Endothelial cell of umbilical vein (primary cell): ENCODE measurements around the gene PLD2. TPM values are rescaled to one million over a fixed set of nuclear protein-coding genes. Genes with fewer than 3 reads are reported as not detected.

Experiments
- BruUV-seq: library from RNA; stranded (reverse); fragments of 400-500 nt; replicated peaks from 2 replicates; lab custom pipeline; 2021; lab: Mats Ljungman, UMichigan
- CTCF ChIA-PET: fragments of 300-600, 350-600 bp; sonication (Branson Sonifier 250); formaldehyde crosslinking; loops from one replicate; lab custom pipeline; 2021; ENCODE audit warnings: antibody characterized with exemption, inconsistent platforms; lab: Charles Lee
- POLR2A ChIA-PET: fragments of 300-600, 350-600 bp; sonication (Branson Sonifier 250); formaldehyde crosslinking; loops from one replicate; lab custom pipeline; 2021; ENCODE audit warnings: antibody characterized with exemption, inconsistent platforms; lab: Charles Lee
- DNase-seq: peaks from one replicate; pipeline ENCODE4 v3.0.0-alpha.2; 2011; ENCODE audit warnings: low read depth, low spot score
- FAIRE-seq: peaks from 2 replicates; lab custom pipeline; 2011; peaks lifted over from hg19 to GRCh38; lab: Jason Lieb, UNC
- H2AFZ ChIP-seq: 2 replicates; pipeline ENCODE4 v1.6.0; 2012; ENCODE audit warnings: low read depth, low read length, control low read depth, inconsistent platforms
- H3K27ac ChIP-seq: 2 replicates; pipeline ENCODE4 v1.5.1; 2011; ENCODE audit warnings: low read depth, mild to moderate bottlenecking, control low read depth, low read length, moderate library complexity; ENCODE audit not compliant: insufficient read depth
- H3K27me3 ChIP-seq, 2 experiments: 2 replicates each; pipeline versions ENCODE4 v1.6.0 to v1.6.1; 2011; ENCODE audit warnings: low read length in 2 of 2, mixed read lengths in 1 of 2; ENCODE audit not compliant: control insufficient read depth in 2 of 2, insufficient read depth in 2 of 2
- H3K36me3 ChIP-seq, 2 experiments: 2 replicates in 1 of 2; 3 replicates in 1 of 2; pipeline ENCODE4 v1.5.1; 2011; ENCODE audit warnings: low read length in 2 of 2, mild to moderate bottlenecking in 1 of 2, moderate library complexity in 1 of 2; ENCODE audit not compliant: control insufficient read depth in 2 of 2, insufficient read depth in 2 of 2; ENCODE audit errors: extremely low read depth in 1 of 2
- H3K4me1 ChIP-seq: 3 replicates; pipeline ENCODE4 v1.5.1; 2011; ENCODE audit warnings: mild to moderate bottlenecking, low read length; ENCODE audit not compliant: control insufficient read depth, insufficient read depth; ENCODE audit errors: extremely low read depth
- H3K4me2 ChIP-seq: 2 replicates; pipeline ENCODE4 v1.6.1; 2011; ENCODE audit warnings: low read length, control low read depth, mixed read lengths; ENCODE audit not compliant: insufficient read depth
- H3K4me3 ChIP-seq, 3 experiments: fragments of 200-600 bp in 1 of 3; sonication (generic), shearing (Covaris generic) in 1 of 3; replicated peaks in 1 of 3; 2 replicates each; pipeline ENCODE4 v1.5.1; 2011 to 2016; ENCODE audit warnings: control low read depth in 3 of 3, low read length in 3 of 3, mild to moderate bottlenecking in 2 of 3, inconsistent platforms in 1 of 3, low read depth in 1 of 3, moderate library complexity in 1 of 3; ENCODE audit not compliant: insufficient read depth in 1 of 3
- H3K79me2 ChIP-seq: 2 replicates; pipeline ENCODE4 v1.6.0; 2012; ENCODE audit warnings: low read length, inconsistent platforms; ENCODE audit not compliant: control insufficient read depth, insufficient read depth
- H3K9ac ChIP-seq: replicated peaks from 2 replicates; pipeline ENCODE3; 2011; ENCODE audit warnings: low read length, control low read depth; ENCODE audit not compliant: insufficient read depth; ENCODE audit errors: extremely low read depth
- H3K9me1 ChIP-seq: replicated peaks from 3 replicates; pipeline ENCODE4 v1.6.0; 2011; ENCODE audit warnings: mild to moderate bottlenecking, low read length; ENCODE audit not compliant: control insufficient read depth, insufficient read depth; ENCODE audit errors: extremely low read depth
- H3K9me3 ChIP-seq: replicated peaks from 2 replicates; pipeline ENCODE4 v1.5.1; 2012; ENCODE audit warnings: low read length, inconsistent platforms; ENCODE audit not compliant: control insufficient read depth, insufficient read depth
- H4K20me1 ChIP-seq: replicated peaks from 2 replicates; pipeline ENCODE3; 2011; ENCODE audit warnings: mild to moderate bottlenecking, low read length; ENCODE audit not compliant: control insufficient read depth, insufficient read depth; ENCODE audit errors: extremely low read depth
- CTCF ChIP-seq, 2 donors: IDR thresholded peaks; 1 replicate in 1 of 2; 2 replicates in 1 of 2; pipeline ENCODE4 v1.5.1; 2011; ENCODE audit warnings: low read length in 2 of 2, mild to moderate bottlenecking in 2 of 2, moderate library complexity in 2 of 2, control low read depth in 1 of 2, inconsistent platforms in 1 of 2, low read depth in 1 of 2; ENCODE audit not compliant: insufficient read depth in 1 of 2; ENCODE audit errors: extremely low read depth in 1 of 2
- EZH2 ChIP-seq: IDR thresholded peaks from 2 replicates; pipeline ENCODE4 v1.6.1; 2012; ENCODE audit warnings: borderline replicate concordance, low read depth, mild to moderate bottlenecking, moderate library complexity, low read length, inconsistent platforms; ENCODE audit not compliant: severe bottlenecking
- FOS ChIP-seq: IDR thresholded peaks from 2 replicates; pipeline ENCODE4 v1.6.1; 2011; ENCODE audit warnings: mild to moderate bottlenecking, low read length, moderate library complexity, borderline replicate concordance; ENCODE audit not compliant: insufficient read depth
- GATA2 ChIP-seq: IDR thresholded peaks from 2 replicates; pipeline ENCODE4 v1.7.0; 2011; ENCODE audit warnings: low read depth, mild to moderate bottlenecking, moderate library complexity, mixed read lengths, low read length; ENCODE audit not compliant: insufficient read length, insufficient read depth
- JUN ChIP-seq: IDR thresholded peaks from 2 replicates; pipeline ENCODE4 v1.6.1; 2011; ENCODE audit warnings: borderline replicate concordance, low read depth; ENCODE audit not compliant: insufficient read length, insufficient read depth
- MAX ChIP-seq: IDR thresholded peaks from 2 replicates; pipeline ENCODE4 v1.6.1; 2011; ENCODE audit not compliant: insufficient read depth, insufficient read length
- MYC ChIP-seq: IDR thresholded peaks from one replicate; pipeline ENCODE4 v1.6.1; 2011; ENCODE audit warnings: mild to moderate bottlenecking, low read depth, low read length
- POLR2A ChIP-seq: IDR thresholded peaks from 2 replicates; pipeline ENCODE4 v1.6.1; 2012; ENCODE audit warnings: low read depth, mild to moderate bottlenecking, control low read depth, low read length
- POLR2AphosphoS5 ChIP-seq: IDR thresholded peaks from 2 replicates; pipeline ENCODE4 v1.6.1; 2012; ENCODE audit warnings: low read depth, mild to moderate bottlenecking, control low read depth, low read length, moderate library complexity; ENCODE audit not compliant: insufficient read depth
- dilution Hi-C: fragments of 300-500 bp; cut with MboI; formaldehyde crosslinking; loops from one replicate; pipeline ENCODE4 v1.15.0; 2019; ENCODE audit warnings: low sequenced_read_pairs; ENCODE audit not compliant: extremely low pct_ligation_motif_present
- intact Hi-C: fragments of 100-400 bp; cut with micrococcal nuclease; formaldehyde crosslinking; loops from one replicate; pipeline ENCODE4 v1.10.0; 2022
- polyA plus RNA-seq, 4 experiments: library from polyadenylated mRNA; depleted of rRNA in 3 of 4; stranded (reverse) in 3 of 4; unstranded in 1 of 4; fragments of >200 nt; gene quantifications; 2 replicates each; pipeline versions ENCODE4 v1.2.1 to v1.2.3, GENCODE V29; 2011 to 2012; ENCODE audit warnings: missing spikeins in 1 of 4
- total RNA-seq: library from RNA; stranded (reverse); gene quantifications from 2 replicates; pipeline ENCODE4 v1.2.3, GENCODE V29; 2021

PLD2 gene
- total and polyA plus RNA-seq, 2 donors (not counting 3 experiments of a cell fraction or from before 2014, with no cell fraction given): 52.3 to 54.7 TPM

GRCh38 chr17:4836221-4836620, 29.3 kb downstream of the PLD2 start:
- Histone ChIP-seq H3K27ac (no peak overlapping the region), H2AFZ (no peak overlapping the region), H3K27me3 (no peaks in the 10 kb centered on the region), H3K4me1 (peaks cover 15% of the 10 kb centered on the region), H3K4me3 (no peak overlapping the region), H4K20me1 (no peaks in the 10 kb centered on the region), H3K9ac (no peak overlapping the region), H3K4me2 (no peak overlapping the region), H3K9me1 (no peaks in the 10 kb centered on the region), H3K36me3 (peaks cover 0 to 7% of the 10 kb centered on the region in 2 experiments), H3K79me2 (peaks cover 64% of the 10 kb centered on the region), H3K9me3 (no peaks in the 10 kb centered on the region)
- POLR2A ChIA-PET: no interaction called here
- TF ChIP-seq CTCF (IDR thresholded peaks at IDR 0.05; ENCODE audit: extremely low read depth in 1 of 2, insufficient read depth in 1 of 2, low read depth in 1 of 2, low read length in 2 of 2): no peak
- dilution Hi-C loops: no loop called here
- DNase-seq (no peak), FAIRE-seq (no peak)
- CTCF ChIA-PET: interaction anchor here (1.3 to 3.3 kb wide), 2 partner anchors 46 to 73 kb away, joined by 3 to 9 read pairs; no protein-coding TSS in a partner anchor
- no TSS peak for BruUV-seq
- intact Hi-C loops: no loop called here

- Histone ChIP-seq H3K79me2 (peaks cover 69% of the 10 kb centered on the region), H3K27ac (no peak overlapping the region), H2AFZ (no peak overlapping the region), H4K20me1 (no peaks in the 10 kb centered on the region), H3K27me3 (no peaks in the 10 kb centered on the region), H3K9me1 (no peaks in the 10 kb centered on the region), H3K4me2 (no peak overlapping the region), H3K4me1 (peaks cover 15% of the 10 kb centered on the region), H3K9me3 (no peaks in the 10 kb centered on the region), H3K36me3 (peaks cover 0 to 7% of the 10 kb centered on the region in 2 experiments), H3K4me3 (no peak overlapping the region), H3K9ac (no peak overlapping the region)
- DNase-seq (no peak), FAIRE-seq (peak; percentile 42)
- TF ChIP-seq JUN (no peak), MYC (no peak), GATA2 (no peak), EZH2 (no peak), POLR2AphosphoS5 (no peak), CTCF (IDR thresholded peaks at IDR 0.05; ENCODE audit: extremely low read depth in 1 of 2, insufficient read depth in 1 of 2, low read depth in 1 of 2, low read length in 2 of 2) (no peak), FOS (no peak), MAX (no peak), POLR2A (no peak)
- dilution Hi-C loops: no loop called here
- ChIA-PET CTCF (interaction anchor here (0.6 to 3.3 kb wide), 6 partner anchors 15 to 71 kb away, joined by 3 to 9 read pairs (median 4); no protein-coding TSS in a partner anchor), POLR2A (no interaction called here)
- intact Hi-C loops: no loop called here
- BruUV-seq: no TSS peak
Observed at GRCh38 chr17:4837471-4838308, 30.7 kb downstream of the PLD2 start.
